OCI-LY1 (cell line): Measurements from ENCODE around the gene MCTP2.
A peak's percentile ranks its signal among the peaks of the same experiment; 100 is the strongest.
"Not testable (repeated sequence)": the region's sequence is repeated elsewhere in the genome, so short reads cannot be mapped to it uniquely, and the experiment has no call there.

Experiments used
- H2AFZ ChIP-seq: fragments of 200-600 bp; sonication (generic), shearing (Covaris generic); 2 replicates; pipeline ENCODE4 v1.6.0; 2014; ENCODE audit warnings: antibody characterized with exemption, mild to moderate bottlenecking, low read length
- H3F3A ChIP-seq: fragments of 200-600 bp; sonication (generic), shearing (Covaris generic); 2 replicates; pipeline ENCODE4 v1.6.0; 2014; ENCODE audit warnings: mild to moderate bottlenecking, antibody characterized with exemption, low read length, moderate library complexity; ENCODE audit not compliant: insufficient read depth
- H3K27ac ChIP-seq: fragments of 200-600 bp; sonication (generic); 2 replicates; pipeline ENCODE4 v1.5.1; 2014; ENCODE audit warnings: low read length, mixed run types, mild to moderate bottlenecking, low read depth; ENCODE audit not compliant: poor library complexity, severe bottlenecking
- H3K27me3 ChIP-seq: fragments of 200-600 bp; sonication (generic); 2 replicates; pipeline ENCODE4 v1.6.0; 2014; ENCODE audit warnings: antibody characterized with exemption, mild to moderate bottlenecking, low read length, moderate library complexity; ENCODE audit not compliant: insufficient read depth
- H3K36me3 ChIP-seq: fragments of 200-600 bp; sonication (generic); 2 replicates; pipeline ENCODE4 v1.6.1; 2014; ENCODE audit warnings: mild to moderate bottlenecking, antibody characterized with exemption, low read length, moderate library complexity, mixed read lengths; ENCODE audit not compliant: insufficient read depth
- H3K4me1 ChIP-seq: fragments of 200-600 bp; sonication (generic); 2 replicates; pipeline ENCODE4 v1.5.1; 2014; ENCODE audit warnings: mild to moderate bottlenecking, low read length, moderate library complexity; ENCODE audit not compliant: insufficient read depth, severe bottlenecking
- H3K4me2 ChIP-seq: fragments of 200-600 bp; sonication (generic), shearing (Covaris generic); 2 replicates; pipeline ENCODE4 v1.6.1; 2014; ENCODE audit warnings: low read length
- H3K4me3 ChIP-seq: fragments of 200-600 bp; sonication (generic); 2 replicates; pipeline ENCODE4 v1.5.1; 2014; ENCODE audit warnings: low read length, low read depth, mild to moderate bottlenecking, mixed read lengths; ENCODE audit not compliant: poor library complexity, severe bottlenecking
- H3K79me2 ChIP-seq: fragments of 200-600 bp; shearing (Covaris generic); 2 replicates; pipeline ENCODE4 v1.6.1; 2016; ENCODE audit warnings: mixed run types, low read length, mixed read lengths; ENCODE audit not compliant: insufficient read depth
- H3K9ac ChIP-seq: fragments of 200-600 bp; sonication (generic), shearing (Covaris generic); 2 replicates; pipeline ENCODE4 v1.6.1; 2014; ENCODE audit warnings: mild to moderate bottlenecking, low read length, mixed read lengths
- H3K9me2 ChIP-seq: fragments of 200-600 bp; sonication (generic), shearing (Covaris generic); 2 replicates; pipeline ENCODE4 v1.6.1; 2014; ENCODE audit warnings: low read depth, mild to moderate bottlenecking, low read length, mixed read lengths
- H3K9me3 ChIP-seq: fragments of 200-600 bp; shearing (Covaris generic); 2 replicates; pipeline ENCODE4 v1.6.1; 2014; ENCODE audit warnings: low read length, mixed read lengths
- H4K20me1 ChIP-seq: fragments of 200-600 bp; sonication (generic), shearing (Covaris generic); 2 replicates; pipeline ENCODE4 v1.6.0; 2016; ENCODE audit warnings: mild to moderate bottlenecking, low read length; ENCODE audit not compliant: insufficient read depth
- EZH2 ChIP-seq: fragments of 200-600 bp; sonication (generic), shearing (Covaris generic); IDR thresholded peaks from 2 replicates; pipeline ENCODE4 v1.8.0; 2017; ENCODE audit warnings: borderline replicate concordance, mixed run types, mild to moderate bottlenecking, antibody characterized with exemption, low read length, moderate library complexity, mixed read lengths
- TF ChIP-seq, protein P1 (sequence below): fragments of 200-600 bp; sonication (generic), shearing (Covaris generic); IDR thresholded peaks from 2 replicates; pipeline ENCODE4 v1.5.1; 2017; ENCODE audit warnings: mild to moderate bottlenecking, antibody characterized with exemption, low read length, moderate library complexity, mixed read lengths

MCTP2 gene

DNA sequence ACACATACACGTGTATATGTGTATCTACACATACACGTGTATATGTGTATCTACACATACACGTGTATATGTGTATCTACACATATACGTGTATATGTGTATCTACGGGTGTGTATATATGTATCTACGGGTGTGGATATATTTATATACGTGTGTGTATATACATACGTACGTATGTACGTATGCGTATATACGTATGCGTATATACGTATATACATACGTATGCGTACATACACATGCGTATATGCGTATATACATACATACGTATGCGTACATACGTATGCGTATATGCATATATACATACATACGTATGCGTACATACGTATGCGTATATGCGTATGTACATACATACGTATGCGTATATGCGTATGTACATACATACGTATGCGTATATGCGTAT is 11.6 kb downstream of the MCTP2 start:
- not testable (repeated sequence) for H3K4me3 ChIP-seq, H4K20me1 ChIP-seq, H3K36me3 ChIP-seq, H3K27ac ChIP-seq, H3F3A ChIP-seq, H3K9me3 ChIP-seq, H3K9ac ChIP-seq, H3K9me2 ChIP-seq, H2AFZ ChIP-seq, H3K4me2 ChIP-seq, H3K27me3 ChIP-seq
- H3K4me1 ChIP-seq = peaks cover 58% of the 10 kb centered on the region
- peaks cover 70% of the 10 kb centered on the region for H3K79me2 ChIP-seq

DNA sequence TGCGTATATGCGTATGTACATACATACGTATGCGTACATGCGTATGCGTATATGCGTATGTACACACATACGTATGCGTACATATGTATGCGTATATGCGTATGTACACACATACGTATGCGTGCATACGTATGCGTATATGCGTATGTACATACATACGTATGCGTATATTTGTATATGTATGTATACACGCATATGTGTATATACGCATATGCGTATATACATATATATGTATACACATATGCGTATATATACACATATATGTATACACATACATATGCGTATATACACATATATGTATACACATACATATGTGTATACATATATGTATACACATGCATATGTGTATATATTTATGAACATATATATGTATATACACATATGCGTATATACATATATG is 12.1 kb downstream of the MCTP2 start:
- H3K9me3 ChIP-seq = no peaks in the 10 kb centered on the region
- H3K9me2 ChIP-seq = no peaks in the 10 kb centered on the region
- 0 out of 2 replicates have a peak, but pooled peaks cover 3% of the 10 kb centered on the region for H3K36me3 ChIP-seq
- TF ChIP-seq EZH2 = no peak
- TF ChIP-seq, protein P1, sequence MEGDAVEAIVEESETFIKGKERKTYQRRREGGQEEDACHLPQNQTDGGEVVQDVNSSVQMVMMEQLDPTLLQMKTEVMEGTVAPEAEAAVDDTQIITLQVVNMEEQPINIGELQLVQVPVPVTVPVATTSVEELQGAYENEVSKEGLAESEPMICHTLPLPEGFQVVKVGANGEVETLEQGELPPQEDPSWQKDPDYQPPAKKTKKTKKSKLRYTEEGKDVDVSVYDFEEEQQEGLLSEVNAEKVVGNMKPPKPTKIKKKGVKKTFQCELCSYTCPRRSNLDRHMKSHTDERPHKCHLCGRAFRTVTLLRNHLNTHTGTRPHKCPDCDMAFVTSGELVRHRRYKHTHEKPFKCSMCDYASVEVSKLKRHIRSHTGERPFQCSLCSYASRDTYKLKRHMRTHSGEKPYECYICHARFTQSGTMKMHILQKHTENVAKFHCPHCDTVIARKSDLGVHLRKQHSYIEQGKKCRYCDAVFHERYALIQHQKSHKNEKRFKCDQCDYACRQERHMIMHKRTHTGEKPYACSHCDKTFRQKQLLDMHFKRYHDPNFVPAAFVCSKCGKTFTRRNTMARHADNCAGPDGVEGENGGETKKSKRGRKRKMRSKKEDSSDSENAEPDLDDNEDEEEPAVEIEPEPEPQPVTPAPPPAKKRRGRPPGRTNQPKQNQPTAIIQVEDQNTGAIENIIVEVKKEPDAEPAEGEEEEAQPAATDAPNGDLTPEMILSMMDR = no peak
- H3K27ac ChIP-seq = no peak overlapping the region
- H3K4me3 ChIP-seq = no peak overlapping the region
- H3K79me2 ChIP-seq = peaks cover 67% of the 10 kb centered on the region
- no peaks in the 10 kb centered on the region for H4K20me1 ChIP-seq
- H3K4me1 ChIP-seq = peaks cover 58% of the 10 kb centered on the region
- H3K27me3 ChIP-seq = no peaks in the 10 kb centered on the region
- H2AFZ ChIP-seq = no peak overlapping the region
- no peak overlapping the region for H3K4me2 ChIP-seq
- H3F3A ChIP-seq = 0 out of 2 replicates have a peak, but pooled peaks cover 5% of the 10 kb centered on the region
- H3K9ac ChIP-seq = no peak overlapping the region

DNA sequence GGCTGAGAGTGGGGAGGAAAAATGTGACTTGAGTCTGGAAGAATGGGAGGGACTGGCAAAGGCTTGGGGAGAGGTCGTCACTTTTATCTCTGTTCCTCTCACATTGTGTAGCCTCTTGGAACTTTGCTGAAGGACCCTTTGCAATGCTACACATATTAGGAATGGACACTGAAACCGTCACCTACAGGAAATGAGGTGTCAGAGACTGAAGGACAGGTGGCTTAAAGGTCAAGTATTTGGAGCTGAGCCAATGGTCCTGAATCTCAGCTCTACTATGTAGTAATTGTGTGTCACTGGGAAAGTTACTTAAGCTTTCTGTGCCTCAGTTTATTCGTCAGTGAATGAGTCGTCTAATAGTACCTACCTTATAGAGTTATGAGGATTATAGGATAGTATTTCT is 14.7 kb downstream of the MCTP2 start:
- Histone ChIP-seq H3K27me3 (no peaks in the 10 kb centered on the region), H3K4me2 (peak overlapping the region; percentile 30; the same call in 1 of the 2 replicates), H3K4me1 (peaks cover 61% of the 10 kb centered on the region), H3K27ac (peak overlapping the region; percentile 60), H4K20me1 (no peaks in the 10 kb centered on the region), H3F3A (0 out of 2 replicates have a peak, but pooled peaks cover 5% of the 10 kb centered on the region), H3K9me2 (no peaks in the 10 kb centered on the region), H2AFZ (no peak overlapping the region), H3K4me3 (no peak overlapping the region), H3K9ac (no peak overlapping the region), H3K36me3 (0 out of 2 replicates have a peak, but pooled peaks cover 3% of the 10 kb centered on the region), H3K79me2 (peaks cover 63% of the 10 kb centered on the region), H3K9me3 (no peaks in the 10 kb centered on the region)
- TF ChIP-seq, protein P1 = no peak
- no peak for TF ChIP-seq EZH2
